Chondrocyte (in vitro differentiated cells): ENCODE results near the gene SLC5A11. TPM values are rescaled to one million over a fixed set of nuclear protein-coding genes. Genes with fewer than 3 reads are reported as not detected.

ENCODE experiments used
- DNase-seq: peaks from one replicate; pipeline ENCODE4 v3.0.0; 2021; ENCODE audit warnings: mixed read lengths, low spot score
- H3K27ac Mint-ChIP-seq: one replicate; pipeline ENCODE4 v1.8.0; 2021; ENCODE audit warnings: mild to moderate bottlenecking, moderate library complexity, mixed read lengths; ENCODE audit not compliant: unreplicated experiment
- H3K27me3 Mint-ChIP-seq: 2 replicates; pipeline ENCODE4 v1.8.0; 2021; ENCODE audit warnings: low read depth, mixed read lengths
- H3K36me3 Mint-ChIP-seq: 2 replicates; pipeline ENCODE4 v1.8.0; 2021; ENCODE audit warnings: low read depth, mixed read lengths
- H3K4me1 Mint-ChIP-seq: 2 replicates; pipeline ENCODE4 v1.8.0; 2021; ENCODE audit warnings: low read depth, mild to moderate bottlenecking, mixed read lengths
- H3K4me3 Mint-ChIP-seq: one replicate; pipeline ENCODE4 v1.8.0; 2021; ENCODE audit warnings: mild to moderate bottlenecking, moderate library complexity, mixed read lengths; ENCODE audit not compliant: unreplicated experiment
- H3K9me3 Mint-ChIP-seq: 2 replicates; pipeline ENCODE4 v1.8.0; 2021; ENCODE audit warnings: low read depth, mixed read lengths
- CTCF ChIP-seq: fragments of 200-600 bp; sonication (generic); IDR thresholded peaks from 2 replicates; pipeline ENCODE4 v1.5.0; 2021; ENCODE audit warnings: antibody characterized with exemption, mild to moderate bottlenecking, moderate library complexity
- total RNA-seq: library from RNA; stranded (reverse); gene quantifications from 3 replicates; pipeline ENCODE4 v1.2.1, GENCODE V29; 2021

SLC5A11 gene
- total RNA-seq, 1 donor from 2014 or later: not detected

DNA sequence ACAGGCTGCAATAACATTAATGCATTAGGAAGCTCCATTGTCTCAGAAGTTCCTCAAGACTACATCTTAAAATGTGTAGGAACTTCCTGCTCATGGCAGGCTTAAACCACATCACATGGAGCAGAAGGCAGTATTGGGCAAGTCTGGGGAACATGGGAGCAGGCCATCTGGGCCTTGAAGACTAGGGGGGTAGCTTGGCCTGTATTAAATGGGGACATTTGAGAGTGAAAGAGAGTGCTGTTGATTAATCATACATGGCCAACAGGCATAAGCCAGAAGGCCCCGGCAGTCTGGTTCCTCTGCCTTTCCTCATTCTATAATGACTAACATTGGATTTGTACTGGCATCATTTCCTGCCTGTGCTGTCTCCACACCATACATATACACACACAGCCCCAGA, 25.2 kb upstream of the SLC5A11 start:
- Mint-ChIP-seq H3K27me3 (no peaks in the 10 kb centered on the region), H3K27ac (no peak overlapping the region), H3K9me3 (no peaks in the 10 kb centered on the region), H3K4me3 (no peak overlapping the region), H3K36me3 (peaks cover 38% of the 10 kb centered on the region), H3K4me1 (no peaks in the 10 kb centered on the region)
- TF ChIP-seq CTCF: no peak
- DNase-seq: no peak

- TF ChIP-seq CTCF: no peak
- peaks cover 42% of the 10 kb centered on the region for H3K36me3 Mint-ChIP-seq
- DNase-seq: no peak
- H3K4me1 Mint-ChIP-seq: no peaks in the 10 kb centered on the region
- H3K27ac Mint-ChIP-seq: no peak overlapping the region
- H3K4me3 Mint-ChIP-seq: no peak overlapping the region
- H3K27me3 Mint-ChIP-seq: no peaks in the 10 kb centered on the region
- no peaks in the 10 kb centered on the region for H3K9me3 Mint-ChIP-seq
These were observed 24.6 kb upstream of the SLC5A11 start for GRCh38 chr16:24821129-24821528.

DNA sequence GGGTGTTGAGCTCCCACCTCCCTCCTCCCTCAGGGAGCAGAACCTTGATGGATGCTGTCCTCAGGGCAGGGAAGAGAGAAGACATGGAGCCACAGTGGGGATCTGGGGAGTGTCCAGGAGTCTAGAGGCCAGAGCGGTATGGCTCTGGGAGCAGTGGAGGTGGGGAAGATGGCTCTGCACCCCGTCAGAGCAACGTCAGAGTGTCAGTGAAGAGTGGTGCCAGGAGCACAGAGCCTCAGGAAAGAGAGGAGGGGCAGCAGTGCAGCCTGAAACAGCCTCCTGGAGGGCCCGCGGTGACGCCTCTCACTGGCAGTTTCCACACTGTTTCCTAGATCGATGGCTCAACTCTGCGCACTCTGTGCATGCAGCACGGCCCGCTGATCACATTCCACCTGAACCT, 23.2 kb upstream of the SLC5A11 start:
- TF ChIP-seq CTCF: no peak
- no peaks in the 10 kb centered on the region for H3K9me3 Mint-ChIP-seq
- no peak overlapping the region for H3K27ac Mint-ChIP-seq
- H3K27me3 Mint-ChIP-seq: no peaks in the 10 kb centered on the region
- no peaks in the 10 kb centered on the region for H3K4me1 Mint-ChIP-seq
- H3K4me3 Mint-ChIP-seq: no peak overlapping the region
- no peak for DNase-seq
- peaks cover 45% of the 10 kb centered on the region for H3K36me3 Mint-ChIP-seq

DNA sequence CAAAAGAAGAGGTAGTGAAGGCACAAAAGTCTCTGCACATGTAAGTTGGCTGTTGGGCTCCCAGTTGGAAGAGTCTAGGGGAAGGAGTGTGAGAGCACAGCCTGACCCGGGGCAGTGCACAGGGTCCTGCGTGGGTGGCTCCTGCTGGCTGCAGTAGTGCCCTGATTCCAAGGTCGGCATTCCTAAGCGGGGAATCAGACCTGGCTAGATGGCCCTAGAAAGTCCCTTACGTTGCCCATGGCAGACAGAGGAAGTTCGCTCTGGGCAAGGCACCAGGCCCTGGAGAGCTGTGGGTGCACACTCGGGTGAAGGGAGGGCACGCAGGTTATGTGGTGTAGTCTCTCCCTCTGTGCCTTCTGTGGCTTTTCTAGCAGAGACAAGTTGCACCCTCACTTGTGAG, 22.8 kb upstream of the SLC5A11 start:
- Mint-ChIP-seq H3K36me3 (peaks cover 41% of the 10 kb centered on the region), H3K4me1 (no peaks in the 10 kb centered on the region), H3K27me3 (no peaks in the 10 kb centered on the region), H3K4me3 (no peak overlapping the region), H3K27ac (no peak overlapping the region), H3K9me3 (no peaks in the 10 kb centered on the region)
- TF ChIP-seq CTCF: no peak
- DNase-seq: no peak

GRCh38 chr16:24825696-24826095, 20.1 kb upstream of the SLC5A11 start:
- peaks cover 34% of the 10 kb centered on the region for H3K36me3 Mint-ChIP-seq
- no peak for TF ChIP-seq CTCF
- no peak overlapping the region for H3K4me3 Mint-ChIP-seq
- no peak for DNase-seq
- no peaks in the 10 kb centered on the region for H3K27me3 Mint-ChIP-seq
- no peaks in the 10 kb centered on the region for H3K9me3 Mint-ChIP-seq
- no peaks in the 10 kb centered on the region for H3K4me1 Mint-ChIP-seq
- H3K27ac Mint-ChIP-seq: no peak overlapping the region
